KOPT-K1 (cell line): ENCODE measurements around the gene LARP1.
"Not testable (repeated sequence)": the region's sequence is repeated elsewhere in the genome, so short reads cannot be mapped to it uniquely, and the experiment has no call there.

Experiments
- H3K27ac ChIP-seq: fragments of 200-600 bp; sonication (generic); 2 replicates; pipeline ENCODE4 v1.5.1; 2016; ENCODE audit warnings: antibody characterized with exemption, mild to moderate bottlenecking, low read depth, low read length; ENCODE audit not compliant: poor library complexity, severe bottlenecking
- H3K36me3 ChIP-seq: fragments of 200-600 bp; sonication (generic); 2 replicates; pipeline ENCODE4 v1.5.1; 2017; ENCODE audit warnings: antibody characterized with exemption, mild to moderate bottlenecking, low read length, moderate library complexity; ENCODE audit not compliant: insufficient read depth
- H3K9me3 ChIP-seq: fragments of 200-600 bp; sonication (generic); 2 replicates; pipeline ENCODE4 v1.5.1; 2017; ENCODE audit warnings: antibody characterized with exemption, low read length, mild to moderate bottlenecking; ENCODE audit not compliant: insufficient read depth, poor library complexity, severe bottlenecking

Gene LARP1

DNA sequence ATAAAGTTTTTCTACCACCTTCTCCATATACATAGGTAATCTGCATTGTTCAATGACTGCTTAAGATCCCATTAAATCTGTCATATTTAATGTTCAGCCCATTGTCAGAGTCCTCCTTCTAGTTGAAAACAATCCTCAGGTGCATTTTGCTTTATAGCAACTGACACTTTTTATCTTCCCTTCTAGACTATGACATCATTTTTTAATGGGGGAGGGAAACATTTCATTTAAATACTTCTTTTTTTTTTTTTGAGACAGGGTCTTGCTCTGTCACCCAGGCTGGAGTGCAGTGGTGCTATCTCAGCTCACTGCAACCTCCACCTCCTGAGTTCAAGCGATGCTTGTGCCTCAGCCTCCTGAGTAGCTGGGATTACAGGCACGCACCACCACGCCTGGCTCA lies 77.6 kb downstream of the LARP1 start:
- H3K27ac ChIP-seq, result not testable (repeated sequence)
- H3K36me3 ChIP-seq, result peaks cover 55% of the 10 kb centered on the region

DNA sequence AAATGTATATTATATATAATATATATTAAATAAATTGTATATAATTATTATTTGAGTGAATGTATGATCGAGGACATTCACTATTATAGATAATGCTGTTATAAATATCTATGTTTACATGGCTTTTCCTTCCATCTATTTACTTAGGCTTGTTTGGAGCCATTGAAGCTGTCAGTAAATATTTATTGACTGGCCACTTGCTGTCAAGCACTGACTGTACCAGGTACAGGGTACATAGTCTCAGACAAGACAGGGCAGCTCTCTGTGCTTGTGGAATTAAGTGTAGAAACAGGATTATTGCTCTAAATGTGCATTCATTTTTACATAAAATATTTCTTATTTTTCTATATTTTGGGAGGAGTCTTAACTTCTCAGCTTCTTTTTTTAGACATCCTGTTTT lies 78.9 kb downstream of the LARP1 start:
- no peak overlapping the region for H3K27ac ChIP-seq
- H3K36me3 ChIP-seq, result peaks cover 45% of the 10 kb centered on the region

More for the DNA sequence above, 77.6 kb downstream of the LARP1 start:
- not testable (repeated sequence) for H3K9me3 ChIP-seq

DNA sequence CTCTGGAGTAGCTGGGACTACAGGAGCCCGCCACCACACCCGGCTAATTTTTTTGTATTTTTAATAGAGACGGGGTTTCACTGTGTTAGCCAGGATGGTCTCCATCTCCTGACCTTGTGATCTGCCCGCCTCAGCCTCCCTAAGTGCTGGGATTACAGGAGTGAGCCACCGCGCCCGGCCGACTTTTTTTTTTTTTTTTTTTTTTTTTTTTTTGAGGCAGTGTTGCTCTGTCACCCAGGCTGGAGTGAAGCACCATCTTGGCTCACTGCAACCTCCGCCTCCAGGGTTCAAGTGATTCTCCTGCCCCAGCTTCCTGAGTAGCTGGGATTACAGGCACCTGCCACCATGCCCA lies 80.5 kb downstream of the LARP1 start:
- not testable (repeated sequence) for H3K27ac ChIP-seq, H3K9me3 ChIP-seq

More for the DNA sequence above, 78.9 kb downstream of the LARP1 start:
- H3K9me3 ChIP-seq, result no peaks in the 10 kb centered on the region

GRCh38 chr5:154836225-154836624 lies 81.0 kb downstream of the LARP1 start:
- Histone ChIP-seq H3K36me3 (peaks cover 24% of the 10 kb centered on the region), H3K27ac (no peak overlapping the region), H3K9me3 (no peaks in the 10 kb centered on the region)

More for the DNA sequence above, 80.5 kb downstream of the LARP1 start:
- peaks cover 29% of the 10 kb centered on the region for H3K36me3 ChIP-seq

- H3K36me3 ChIP-seq, result peaks cover 13% of the 10 kb centered on the region
- H3K9me3 ChIP-seq, result no peaks in the 10 kb centered on the region
- H3K27ac ChIP-seq, result no peak overlapping the region
Observed at GRCh38 chr5:154837009-154837901, 82.1 kb downstream of the LARP1 start.

DNA sequence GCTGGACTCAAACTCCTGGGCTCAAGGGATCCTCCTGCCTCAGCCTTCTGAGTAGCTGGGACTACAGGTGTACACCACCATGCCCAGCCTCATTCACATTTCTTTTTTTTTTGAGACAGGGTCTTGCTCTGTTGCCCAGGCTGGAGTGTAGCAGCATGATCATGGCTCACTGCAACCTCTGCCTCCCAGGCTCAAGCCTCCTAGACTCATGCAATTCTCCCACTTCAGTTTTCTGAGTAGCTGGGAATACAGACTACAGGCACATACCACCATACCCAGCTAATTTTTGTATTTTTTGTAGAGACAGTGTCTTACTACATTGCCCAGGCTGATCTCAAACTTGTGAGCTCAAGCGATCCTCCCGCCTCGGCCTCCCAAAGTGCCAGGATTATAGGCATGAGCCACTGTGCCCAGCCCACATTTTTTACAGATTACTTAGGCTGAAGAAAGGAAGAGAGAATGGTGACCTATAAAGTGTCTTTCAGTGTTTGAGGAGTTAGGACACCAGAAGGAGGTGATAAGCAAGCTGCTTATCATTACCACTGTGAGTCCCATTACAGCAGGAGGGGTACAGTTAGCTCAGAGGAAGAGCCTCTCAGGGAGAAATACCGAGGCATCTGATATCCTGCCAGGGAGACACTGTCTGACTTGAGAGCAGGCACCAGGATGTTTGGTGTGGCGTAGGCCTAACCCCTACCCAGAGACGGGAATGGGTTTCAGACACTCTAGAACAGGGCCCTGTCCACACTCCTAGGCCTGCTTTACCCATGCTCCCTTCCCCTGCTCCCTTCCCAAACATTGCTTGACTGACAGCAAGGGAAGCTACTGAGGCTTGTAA lies 85.5 kb downstream of the LARP1 start:
- Histone ChIP-seq H3K27ac (no peak overlapping the region), H3K36me3 (no peaks in the 10 kb centered on the region), H3K9me3 (no peaks in the 10 kb centered on the region)

DNA sequence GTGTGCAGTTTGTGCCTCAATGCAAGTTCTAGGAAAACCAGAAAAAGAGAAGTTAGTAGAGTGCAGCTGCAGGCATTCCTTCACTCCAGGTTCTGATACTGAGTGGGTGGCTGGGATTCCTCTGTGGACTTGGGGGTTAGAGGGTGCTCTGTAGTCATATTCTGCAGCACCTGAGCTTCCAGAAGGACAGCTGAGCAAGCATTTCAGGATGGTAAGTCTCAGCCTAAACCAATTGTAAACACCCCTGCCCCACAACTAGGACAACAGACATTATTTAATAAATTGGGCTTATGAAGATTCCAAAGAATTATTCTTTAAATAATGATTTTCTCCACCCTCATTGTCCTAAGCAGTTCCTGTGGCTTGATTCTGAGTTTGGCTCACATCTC lies 86.1 kb downstream of the LARP1 start:
- H3K36me3 ChIP-seq, result no peaks in the 10 kb centered on the region
- H3K9me3 ChIP-seq, result no peaks in the 10 kb centered on the region
- no peak overlapping the region for H3K27ac ChIP-seq

- H3K9me3 ChIP-seq, result no peaks in the 10 kb centered on the region
- H3K27ac ChIP-seq, result no peak overlapping the region
- H3K36me3 ChIP-seq, result no peaks in the 10 kb centered on the region
Observed at GRCh38 chr5:154842689-154843530, 87.7 kb downstream of the LARP1 start.

DNA sequence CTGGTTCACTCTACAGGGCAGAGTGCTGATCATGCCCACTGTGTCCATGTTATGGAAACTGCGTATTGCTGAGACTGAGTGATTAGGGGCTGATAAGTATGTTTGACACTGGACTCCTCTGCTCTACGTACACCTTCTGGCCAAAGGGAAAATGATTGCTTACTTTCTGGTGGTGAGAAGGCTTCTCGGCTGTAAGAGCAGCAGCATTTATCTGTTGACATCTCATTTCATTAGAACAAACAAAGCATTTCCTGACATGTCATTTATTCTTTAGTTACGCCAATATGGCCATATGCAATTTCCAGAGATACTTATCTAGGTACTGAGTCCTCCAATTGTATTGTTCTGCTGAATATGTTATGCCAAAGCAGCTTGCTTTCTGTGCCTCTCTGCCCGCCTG lies 89.6 kb downstream of the LARP1 start:
- Histone ChIP-seq H3K36me3 (no peaks in the 10 kb centered on the region), H3K9me3 (no peaks in the 10 kb centered on the region), H3K27ac (no peak overlapping the region)

GRCh38 chr5:154849264-154849785 lies 94.1 kb downstream of the LARP1 start:
- Histone ChIP-seq H3K9me3 (no peaks in the 10 kb centered on the region), H3K36me3 (no peaks in the 10 kb centered on the region), H3K27ac (no peak overlapping the region)

DNA sequence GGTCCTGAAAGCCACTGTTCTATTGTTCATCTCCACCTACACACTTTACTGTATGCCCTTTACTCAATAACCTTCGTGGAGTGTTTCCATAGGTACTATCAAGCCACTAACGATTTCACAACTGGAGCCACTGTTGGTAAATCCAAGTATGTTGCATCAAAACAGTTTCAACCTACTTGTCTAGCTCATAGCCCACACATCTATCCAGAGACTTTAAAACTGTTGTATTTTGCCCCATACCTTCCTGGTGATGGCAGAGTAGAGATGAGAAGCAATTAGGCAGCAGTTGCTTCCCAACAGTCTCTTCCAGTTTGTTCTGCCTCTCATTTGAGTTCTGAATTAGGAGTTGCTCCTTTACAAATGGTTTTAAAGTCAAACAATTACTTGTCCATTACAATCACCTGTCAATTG lies 94.6 kb downstream of the LARP1 start:
- no peaks in the 10 kb centered on the region for H3K36me3 ChIP-seq
- H3K27ac ChIP-seq, result no peak overlapping the region
- H3K9me3 ChIP-seq, result no peaks in the 10 kb centered on the region

- H3K27ac ChIP-seq, result no peak within 1 kb of the TSS
- H3K9me3 ChIP-seq, result no peaks in the 10 kb centered on the region
- H3K36me3 ChIP-seq, result no peaks in the 10 kb centered on the region
Observed at GRCh38 chr5:154850255-154851062, 95.3 kb downstream of the LARP1 start, which contains the start of gene FAXDC2. FAXDC2 (minus strand) TSS chr5:154850603; CDS start chr5:154838178, 12,425 bp downstream.

DNA sequence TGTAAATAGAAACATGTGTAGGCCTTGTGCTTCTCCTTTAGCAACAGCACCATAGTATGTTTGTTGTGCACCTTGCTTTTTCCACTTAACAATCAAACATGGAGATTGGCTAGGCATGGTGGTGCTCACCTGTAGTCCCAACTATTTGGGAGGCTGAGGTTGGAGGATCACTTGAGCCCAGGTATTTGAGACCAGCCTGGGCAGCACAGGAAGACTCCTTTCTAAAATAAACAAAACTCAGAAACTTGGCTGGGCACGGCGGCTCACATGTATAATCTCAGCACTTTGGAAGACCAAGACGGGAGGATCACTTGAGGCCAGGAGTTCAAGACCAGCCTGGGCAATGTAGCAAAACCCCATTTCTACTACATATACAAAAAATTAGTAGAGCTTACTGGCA lies 96.2 kb downstream of the LARP1 start:
- no peaks in the 10 kb centered on the region for H3K36me3 ChIP-seq
- no peak overlapping the region for H3K27ac ChIP-seq
- no peaks in the 10 kb centered on the region for H3K9me3 ChIP-seq
